B cell (primary cell): ENCODE data around the gene OR6K2.

Source experiments
- EZH2 ChIP-seq: IDR thresholded peaks from 2 replicates; pipeline ENCODE4 v1.6.1; 2012; ENCODE audit warnings: borderline replicate concordance, low read depth, mild to moderate bottlenecking, moderate library complexity, low read length; ENCODE audit not compliant: insufficient read depth, poor library complexity, severe bottlenecking
- TF ChIP-seq, protein P1 (sequence below): fragments of 200-600 bp; IDR thresholded peaks from one replicate; pipeline ENCODE4 v1.8.0; 2022; ENCODE audit warnings: antibody characterized with exemption, mild to moderate bottlenecking

DNA sequence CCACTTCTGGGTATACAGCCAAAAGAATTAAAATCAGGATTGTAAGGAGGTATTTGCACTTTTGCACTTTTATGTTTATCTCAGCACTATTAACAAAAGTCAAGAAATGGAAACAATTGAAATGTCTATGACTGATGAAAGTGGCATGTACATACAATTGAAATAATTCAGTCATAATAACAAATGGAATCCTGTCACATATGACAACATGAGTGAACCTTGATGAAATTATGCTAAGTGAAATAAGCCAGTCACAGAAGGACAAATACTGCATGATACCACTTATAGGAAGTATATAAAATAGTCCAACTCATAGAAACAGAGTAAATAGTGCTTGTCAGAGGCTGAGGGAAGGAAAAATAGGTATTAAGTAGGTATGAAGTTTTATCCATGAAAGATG is 10.6 kb downstream of the OR6K2 start:
- no peak for TF ChIP-seq EZH2
- TF ChIP-seq, protein P1, sequence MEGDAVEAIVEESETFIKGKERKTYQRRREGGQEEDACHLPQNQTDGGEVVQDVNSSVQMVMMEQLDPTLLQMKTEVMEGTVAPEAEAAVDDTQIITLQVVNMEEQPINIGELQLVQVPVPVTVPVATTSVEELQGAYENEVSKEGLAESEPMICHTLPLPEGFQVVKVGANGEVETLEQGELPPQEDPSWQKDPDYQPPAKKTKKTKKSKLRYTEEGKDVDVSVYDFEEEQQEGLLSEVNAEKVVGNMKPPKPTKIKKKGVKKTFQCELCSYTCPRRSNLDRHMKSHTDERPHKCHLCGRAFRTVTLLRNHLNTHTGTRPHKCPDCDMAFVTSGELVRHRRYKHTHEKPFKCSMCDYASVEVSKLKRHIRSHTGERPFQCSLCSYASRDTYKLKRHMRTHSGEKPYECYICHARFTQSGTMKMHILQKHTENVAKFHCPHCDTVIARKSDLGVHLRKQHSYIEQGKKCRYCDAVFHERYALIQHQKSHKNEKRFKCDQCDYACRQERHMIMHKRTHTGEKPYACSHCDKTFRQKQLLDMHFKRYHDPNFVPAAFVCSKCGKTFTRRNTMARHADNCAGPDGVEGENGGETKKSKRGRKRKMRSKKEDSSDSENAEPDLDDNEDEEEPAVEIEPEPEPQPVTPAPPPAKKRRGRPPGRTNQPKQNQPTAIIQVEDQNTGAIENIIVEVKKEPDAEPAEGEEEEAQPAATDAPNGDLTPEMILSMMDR: no peak
